Epithelial cell of prostate (primary cell): Measurements from ENCODE around the gene KCNK4.

Experiments
- DNase-seq: peaks from one replicate; pipeline ENCODE4 v3.0.0-alpha.2; 2011; ENCODE audit warnings: low read depth, low spot score
- H3K27ac ChIP-seq: fragments of 450-650 bp; 2 replicates; pipeline ENCODE4 v1.5.1; 2017; ENCODE audit warnings: mild to moderate bottlenecking

The KCNK4 gene

GRCh38 chr11:64252003-64252872 lies 38.9 kb upstream of the KCNK4 start:
- no peak for DNase-seq
- peak overlapping the region; percentile 71 for H3K27ac ChIP-seq

- H3K27ac ChIP-seq = no peak overlapping the region
These were observed 38.1 kb upstream of the KCNK4 start for GRCh38 chr11:64253043-64253442.

GRCh38 chr11:64253481-64253880 lies 37.6 kb upstream of the KCNK4 start:
- no peak for DNase-seq
- H3K27ac ChIP-seq = no peak overlapping the region

More at GRCh38 chr11:64253043-64253442, 38.1 kb upstream of the KCNK4 start:
- no peak for DNase-seq

DNA sequence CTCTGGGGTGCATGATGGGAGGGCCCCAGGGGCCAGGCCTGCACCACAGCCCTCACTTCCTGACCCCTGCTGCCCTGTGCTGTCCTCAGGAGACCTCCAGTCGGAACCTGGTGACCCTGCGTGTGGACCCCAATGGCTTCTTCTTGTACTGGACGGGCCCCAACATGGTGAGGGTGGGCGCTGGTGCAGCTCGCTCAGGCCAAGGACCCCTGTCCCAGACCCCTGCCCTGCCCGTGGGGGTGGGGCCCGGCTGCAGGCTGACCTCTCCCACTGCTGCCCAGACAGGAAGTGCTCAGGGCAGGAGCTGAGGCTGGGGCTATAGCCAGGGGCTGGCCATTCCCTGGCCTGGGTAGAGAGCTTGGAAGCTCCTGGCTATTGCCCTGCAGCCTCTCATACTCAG lies 36.8 kb upstream of the KCNK4 start:
- H3K27ac ChIP-seq = no peak overlapping the region
- DNase-seq = no peak

DNA sequence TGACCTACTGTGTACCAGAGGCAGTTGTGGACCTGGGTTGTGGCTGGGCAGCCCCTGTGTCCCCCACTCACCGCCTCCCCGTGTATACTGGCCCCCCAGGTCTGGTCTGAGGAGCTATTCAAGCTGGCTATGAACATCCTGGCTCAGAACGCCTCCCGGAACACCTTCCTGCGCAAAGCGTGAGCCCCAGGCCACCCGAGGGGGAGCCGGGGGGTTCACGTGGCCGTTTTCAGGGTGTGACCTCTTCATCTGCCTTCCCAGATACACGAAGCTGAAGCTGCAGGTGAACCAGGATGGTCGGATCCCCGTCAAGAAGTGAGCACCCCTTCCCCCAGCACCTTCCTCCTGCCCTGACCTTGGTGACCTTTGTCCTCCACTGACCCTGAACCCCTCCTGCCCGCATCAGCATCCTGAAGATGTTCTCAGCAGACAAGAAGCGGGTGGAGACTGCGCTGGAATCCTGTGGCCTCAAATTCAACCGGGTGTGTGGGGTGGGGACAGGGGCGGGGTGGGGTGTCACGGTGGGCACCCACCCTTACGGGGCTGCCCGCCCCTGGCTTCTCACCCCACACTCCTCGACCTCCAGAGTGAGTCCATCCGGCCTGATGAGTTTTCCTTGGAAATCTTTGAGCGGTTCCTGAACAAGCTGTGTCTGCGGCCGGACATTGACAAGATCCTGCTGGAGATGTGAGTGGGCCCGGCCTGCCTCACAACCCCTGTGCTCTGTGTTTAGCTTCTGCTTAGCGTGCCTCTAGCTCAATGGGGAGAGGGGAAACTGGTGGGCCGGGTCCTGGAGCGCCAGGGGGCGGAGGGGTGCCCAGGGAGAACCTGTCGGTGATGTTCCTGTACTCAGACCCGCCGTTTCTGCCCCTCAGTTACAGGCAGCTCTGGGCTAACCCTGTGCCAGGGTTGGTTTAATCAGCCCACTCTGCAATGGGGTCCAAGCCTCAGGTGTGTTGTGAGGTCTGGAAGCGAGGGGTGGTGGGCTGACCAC lies 35.7 kb upstream of the KCNK4 start:
- DNase-seq = no peak
- H3K27ac ChIP-seq = no peak overlapping the region

DNA sequence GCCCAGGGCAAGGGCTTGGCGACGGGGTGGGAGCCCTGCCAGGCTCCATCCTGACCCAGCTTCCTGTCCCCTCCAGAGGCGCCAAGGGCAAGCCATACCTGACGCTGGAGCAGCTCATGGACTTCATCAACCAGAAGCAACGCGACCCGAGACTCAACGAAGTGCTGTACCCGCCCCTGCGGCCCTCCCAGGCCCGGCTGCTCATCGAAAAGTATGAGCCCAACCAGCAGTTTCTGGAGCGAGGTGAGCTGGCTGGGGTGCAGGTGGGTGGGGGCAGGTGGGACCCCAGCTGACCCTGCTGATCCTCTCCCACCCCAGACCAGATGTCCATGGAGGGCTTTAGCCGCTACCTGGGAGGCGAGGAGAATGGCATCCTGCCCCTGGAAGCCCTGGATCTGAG lies 34.8 kb upstream of the KCNK4 start:
- H3K27ac ChIP-seq = no peak overlapping the region
- DNase-seq = no peak

DNA sequence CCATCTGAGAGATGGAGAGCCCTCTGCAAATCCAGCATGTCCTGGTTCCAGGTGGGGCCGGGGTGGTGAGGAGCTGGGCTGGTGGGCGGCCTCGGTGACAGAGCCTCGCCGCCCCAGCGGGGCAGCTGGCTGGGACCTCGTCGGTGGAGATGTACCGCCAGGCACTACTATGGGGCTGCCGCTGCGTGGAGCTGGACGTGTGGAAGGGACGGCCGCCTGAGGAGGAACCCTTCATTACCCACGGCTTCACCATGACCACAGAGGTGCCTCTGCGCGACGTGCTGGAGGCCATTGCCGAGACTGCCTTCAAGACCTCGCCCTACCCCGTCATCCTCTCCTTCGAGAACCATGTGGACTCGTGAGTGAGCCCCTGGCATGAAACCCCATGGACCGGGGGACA lies 32.7 kb upstream of the KCNK4 start:
- no peak overlapping the region for H3K27ac ChIP-seq
- no peak for DNase-seq

DNA sequence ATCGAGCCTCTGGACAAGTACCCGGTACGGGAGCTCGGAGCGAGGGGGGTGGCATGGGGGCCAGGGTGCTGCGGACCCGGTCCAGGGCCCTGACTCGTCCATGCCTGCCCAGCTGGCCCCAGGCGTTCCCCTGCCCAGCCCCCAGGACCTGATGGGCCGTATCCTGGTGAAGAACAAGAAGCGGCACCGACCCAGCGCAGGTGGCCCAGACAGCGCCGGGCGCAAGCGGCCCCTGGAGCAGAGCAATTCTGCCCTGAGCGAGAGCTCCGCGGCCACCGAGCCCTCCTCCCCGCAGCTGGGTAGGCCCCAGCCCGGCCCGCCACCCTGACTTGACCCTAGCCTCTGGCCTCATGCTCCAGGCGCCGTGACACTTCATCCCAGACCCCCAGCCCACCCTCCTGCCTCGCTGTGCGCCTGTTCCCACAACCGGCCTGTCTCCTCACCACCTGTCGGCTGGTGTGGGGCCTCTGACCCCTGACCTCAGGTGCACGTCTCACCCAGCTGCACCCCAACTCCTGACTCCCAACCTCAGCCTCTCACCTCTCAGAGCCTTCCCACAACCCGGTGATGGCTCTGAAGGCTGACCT lies 32.1 kb upstream of the KCNK4 start:
- DNase-seq = no peak

GRCh38 chr11:64259533-64260067 lies 31.5 kb upstream of the KCNK4 start:
- no peak for DNase-seq
- no peak overlapping the region for H3K27ac ChIP-seq

More for the DNA sequence above, 32.1 kb upstream of the KCNK4 start:
- no peak overlapping the region for H3K27ac ChIP-seq

DNA sequence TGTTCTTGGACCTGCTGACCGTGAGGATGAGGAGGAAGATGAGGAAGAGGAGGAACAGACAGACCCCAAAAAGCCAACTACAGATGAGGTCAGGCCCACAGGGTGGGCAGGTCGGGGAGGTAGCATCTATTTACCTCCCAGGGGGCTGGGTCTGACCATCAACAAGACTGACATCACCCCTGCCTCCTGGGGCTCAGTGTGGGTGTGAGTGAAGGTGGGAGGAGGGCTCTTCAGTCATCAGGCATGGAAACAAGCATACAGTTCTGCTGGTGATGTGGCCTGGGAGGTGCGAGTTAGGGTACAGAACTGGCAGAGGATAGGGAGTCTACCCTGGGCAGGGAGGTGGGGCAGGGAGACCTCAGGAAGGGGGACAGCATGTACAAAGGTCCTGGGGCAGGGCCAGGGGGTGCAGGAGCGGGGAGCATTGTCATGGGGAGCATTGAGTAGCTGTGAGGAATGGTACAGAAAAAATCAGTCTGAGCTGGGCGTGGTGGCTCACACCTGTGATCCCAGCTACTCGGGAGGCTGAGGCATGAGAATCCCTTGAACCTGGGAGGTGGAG lies 30.9 kb upstream of the KCNK4 start:
- no peak overlapping the region for H3K27ac ChIP-seq
- DNase-seq = no peak

- H3K27ac ChIP-seq = no peak overlapping the region
- no peak for DNase-seq
These were observed 29.5 kb upstream of the KCNK4 start for GRCh38 chr11:64261556-64262080.

GRCh38 chr11:64262271-64263002 lies 28.7 kb upstream of the KCNK4 start:
- no peak for DNase-seq
- H3K27ac ChIP-seq = no peak overlapping the region

DNA sequence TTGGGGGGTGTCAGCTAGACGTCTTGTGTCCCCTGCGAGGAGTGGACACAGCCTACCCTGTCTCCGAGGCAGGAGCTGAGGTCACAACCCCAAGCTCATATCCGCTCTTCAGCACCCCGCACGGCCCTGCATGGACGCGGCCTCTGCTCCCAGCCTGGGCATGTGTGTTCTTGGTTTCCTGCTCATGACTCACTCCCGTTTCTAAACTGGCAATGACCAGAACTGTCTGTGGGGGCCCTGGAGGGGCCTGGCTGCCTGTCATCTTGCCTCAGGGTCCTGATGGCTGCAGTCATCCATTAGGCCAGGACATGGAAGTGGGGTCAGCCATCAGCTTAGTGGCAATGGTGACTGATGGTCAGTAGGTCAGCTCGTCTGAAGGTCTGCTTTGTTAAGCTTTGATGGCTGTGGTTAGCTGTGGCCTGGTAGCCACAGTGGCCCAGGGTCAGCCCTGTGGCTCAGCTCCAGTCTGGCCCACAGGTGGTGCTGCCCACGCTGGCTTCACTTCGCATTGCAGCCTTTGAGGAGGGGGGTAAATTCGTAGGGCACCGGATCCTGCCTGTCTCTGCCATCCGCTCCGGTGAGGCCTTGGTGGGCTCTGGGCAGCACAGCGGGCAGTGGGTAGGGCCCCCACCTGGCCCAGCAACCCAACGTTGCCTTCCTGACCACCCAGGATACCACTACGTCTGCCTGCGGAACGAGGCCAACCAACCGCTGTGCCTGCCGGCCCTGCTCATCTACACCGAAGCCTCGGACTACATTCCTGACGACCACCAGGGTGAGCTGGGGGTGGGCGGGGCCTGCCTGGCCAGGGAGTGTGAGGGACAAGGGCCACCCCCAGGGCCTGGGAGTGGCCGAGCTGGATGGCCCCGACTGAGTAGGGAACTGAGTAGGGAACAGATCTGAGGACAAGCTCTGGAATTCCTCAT lies 27.8 kb upstream of the KCNK4 start:
- H3K27ac ChIP-seq = no peak overlapping the region
- DNase-seq = no peak

- no peak for DNase-seq
- no peak overlapping the region for H3K27ac ChIP-seq
These were observed 27.2 kb upstream of the KCNK4 start for GRCh38 chr11:64263947-64264317.

- no peak for DNase-seq
- no peak overlapping the region for H3K27ac ChIP-seq
These were observed 26.7 kb upstream of the KCNK4 start for GRCh38 chr11:64264371-64264852.

DNA sequence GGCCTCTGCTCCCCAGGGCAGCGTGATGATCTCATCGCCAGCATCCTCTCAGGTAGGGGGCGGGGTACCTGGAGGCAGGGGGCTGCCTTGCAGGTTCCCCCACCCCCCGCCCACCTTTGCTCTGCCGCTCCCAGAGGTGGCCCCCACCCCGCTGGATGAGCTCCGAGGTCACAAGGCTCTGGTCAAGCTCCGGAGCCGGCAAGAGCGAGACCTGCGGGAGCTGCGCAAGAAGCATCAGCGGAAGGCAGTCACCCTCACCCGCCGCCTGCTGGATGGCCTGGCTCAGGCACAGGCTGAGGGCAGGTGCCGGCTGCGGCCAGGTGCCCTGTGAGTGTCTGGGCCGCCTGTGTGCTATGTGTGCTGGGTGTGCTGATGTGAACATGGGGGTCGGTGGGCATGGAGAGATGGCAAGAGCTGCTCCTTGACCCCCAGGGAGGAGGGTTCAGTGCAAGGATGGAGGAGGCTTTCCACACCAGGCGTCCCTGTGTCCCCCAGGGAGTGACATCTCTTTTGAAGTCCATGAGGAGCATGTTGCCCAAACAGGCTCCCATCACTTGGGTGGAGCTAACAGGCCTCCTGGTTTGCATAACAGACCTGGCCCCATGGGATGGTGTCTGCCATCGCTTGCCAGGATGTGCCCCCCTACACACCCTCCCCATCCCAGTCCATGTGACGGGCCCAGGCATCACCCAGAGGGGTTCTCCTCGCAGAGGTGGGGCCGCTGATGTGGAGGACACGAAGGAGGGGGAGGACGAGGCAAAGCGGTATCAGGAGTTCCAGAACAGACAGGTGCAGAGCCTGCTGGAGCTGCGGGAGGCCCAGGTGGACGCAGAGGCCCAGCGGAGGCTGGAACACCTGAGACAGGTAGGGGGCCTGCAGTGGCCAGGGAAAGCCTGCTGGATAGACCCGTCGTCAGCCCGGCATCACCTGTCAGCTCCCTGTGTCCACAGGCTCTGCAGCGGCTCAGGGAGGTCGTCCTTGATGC lies 25.6 kb upstream of the KCNK4 start:
- no peak overlapping the region for H3K27ac ChIP-seq
- no peak for DNase-seq

DNA sequence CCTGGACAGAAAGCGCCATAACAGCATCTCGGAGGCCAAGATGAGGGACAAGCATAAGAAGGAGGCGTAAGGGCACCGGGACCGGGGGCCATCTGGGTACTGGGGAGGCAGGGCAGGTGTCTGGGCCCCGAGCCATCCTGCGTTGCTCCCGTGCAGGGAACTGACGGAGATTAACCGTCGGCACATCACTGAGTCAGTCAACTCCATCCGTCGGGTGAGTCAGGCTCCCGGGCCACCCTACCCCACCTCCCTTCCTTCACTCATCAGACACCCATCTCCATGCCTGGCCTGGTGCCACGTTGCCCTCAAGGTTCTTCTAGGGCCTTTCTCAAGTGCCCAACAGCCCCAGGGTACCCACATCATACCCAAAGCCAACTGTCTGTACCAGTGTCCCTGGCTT lies 24.8 kb upstream of the KCNK4 start:
- H3K27ac ChIP-seq = peak overlapping the region; percentile 97
- DNase-seq = no peak
